HCT116 (cell line): ENCODE results near the gene LRP1B. TPM values are rescaled to one million over a fixed set of nuclear protein-coding genes. Genes with fewer than 3 reads are reported as not detected.

Source experiments
- ATAC-seq: fragments of 200-7000 bp; cut with Tn5 transposase; 2 replicates; pipeline ENCODE4 v1.9.1; 2020; ENCODE audit warnings: mild to moderate bottlenecking, moderate library complexity
- BruUV-seq: library from RNA; stranded (reverse); fragments of 400-500 nt; replicated peaks from 2 replicates; lab custom pipeline; 2021; lab: Mats Ljungman, UMichigan
- CTCF ChIA-PET: fragments of 300-600 bp; sonication (Branson Sonifier 250); formaldehyde crosslinking; loops from one replicate; lab custom pipeline; 2021; ENCODE audit warnings: antibody characterized with exemption; lab: Charles Lee
- POLR2A ChIA-PET: fragments of 300-600, 350-600 bp; sonication (Branson Sonifier 250); formaldehyde crosslinking; loops from one replicate; lab custom pipeline; 2021; ENCODE audit warnings: antibody characterized with exemption; lab: Charles Lee
- RAD21 ChIA-PET, 2 experiments: fragments of 300-600 bp; sonication (Branson Sonifier 250); formaldehyde crosslinking; loops; one replicate each; lab custom pipeline; 2023; ENCODE audit warnings: low total read pairs in 2 of 2; ENCODE audit not compliant: uncharacterized antibody in 2 of 2, unreplicated experiment in 2 of 2, low non-redundant PET in 1 of 2; lab: Charles Lee
- DNase-seq: peaks from one replicate; pipeline ENCODE4 v3.0.0-alpha.2; 2010; ENCODE audit warnings: low read depth, low spot score
- H2AFZ ChIP-seq: fragments of 200-600 bp; shearing (Covaris generic), sonication (generic); 2 replicates; pipeline ENCODE4 v1.6.1; 2017; ENCODE audit warnings: low read depth, mixed run types, mixed read lengths, antibody characterized with exemption, low read length; ENCODE audit not compliant: poor library complexity, severe bottlenecking
- H3K27ac ChIP-seq: 2 replicates; pipeline ENCODE4 v1.5.1; 2012; ENCODE audit warnings: low read depth, low read length
- H3K27me3 ChIP-seq: fragments of 200-600 bp; sonication (generic); 2 replicates; pipeline ENCODE4 v1.6.1; 2016; ENCODE audit warnings: mixed run types, low read length, mixed read lengths; ENCODE audit not compliant: insufficient read depth
- H3K36me3 ChIP-seq, 2 experiments: fragments of 200-500 bp in 1 of 2; fragments of 200-600 bp in 1 of 2; sonication (Bioruptor generic) in 1 of 2; sonication (generic) in 1 of 2; 2 replicates each; pipeline versions ENCODE4 v1.5.1 to v1.6.1; 2014 to 2016; ENCODE audit warnings: low read length in 2 of 2, inconsistent platforms in 1 of 2, mixed read lengths in 1 of 2, mixed run types in 1 of 2; ENCODE audit not compliant: insufficient read depth in 2 of 2, control insufficient read depth in 1 of 2
- H3K4me1 ChIP-seq, 2 experiments: fragments of 200-600 bp in 1 of 2; sonication (generic) in 1 of 2; 2 replicates each; pipeline versions ENCODE4 v1.5.1 to v1.6.1; 2012 to 2017; ENCODE audit warnings: low read length in 2 of 2, inconsistent platforms in 1 of 2, mild to moderate bottlenecking in 1 of 2, mixed read lengths in 1 of 2, mixed run types in 1 of 2, moderate library complexity in 1 of 2; ENCODE audit not compliant: insufficient read depth in 2 of 2, control insufficient read depth in 1 of 2
- H3K4me2 ChIP-seq: fragments of 200-600 bp; sonication (generic); 2 replicates; pipeline ENCODE4 v1.6.1; 2017; ENCODE audit warnings: mixed run types, low read length, mixed read lengths
- H3K4me3 ChIP-seq, 2 experiments: fragments of 200-600 bp in 1 of 2; sonication (generic) in 1 of 2; replicated peaks in 1 of 2; 2 replicates each; pipeline ENCODE4 v1.5.1; 2011 to 2016; ENCODE audit warnings: low read length in 2 of 2, control low read depth in 1 of 2, low read depth in 1 of 2, mild to moderate bottlenecking in 1 of 2, mixed read lengths in 1 of 2, mixed run types in 1 of 2
- H3K79me2 ChIP-seq: fragments of 200-600 bp; sonication (generic); 2 replicates; pipeline ENCODE4 v1.6.1; 2017; ENCODE audit warnings: mild to moderate bottlenecking, mixed run types, low read length, moderate library complexity, mixed read lengths; ENCODE audit not compliant: insufficient read depth
- H3K9ac ChIP-seq: fragments of 200-600 bp; sonication (generic); 2 replicates; pipeline ENCODE4 v1.6.1; 2016; ENCODE audit warnings: low read length, mixed read lengths
- H3K9me2 ChIP-seq: fragments of 200-600 bp; sonication (generic), shearing (Covaris generic); 2 replicates; pipeline ENCODE4 v1.6.1; 2017; ENCODE audit warnings: mixed run types, mild to moderate bottlenecking, moderate library complexity; ENCODE audit not compliant: insufficient read depth
- H3K9me3 ChIP-seq, 2 experiments: fragments of 200-500 bp in 1 of 2; fragments of 200-600 bp in 1 of 2; sonication (Bioruptor generic) in 1 of 2; sonication (generic) in 1 of 2; 2 replicates each; pipeline ENCODE4 v1.6.1; 2014 to 2017; ENCODE audit warnings: low read length in 2 of 2, mixed read lengths in 2 of 2, inconsistent platforms in 1 of 2, low read depth in 1 of 2, mild to moderate bottlenecking in 1 of 2, mixed run types in 1 of 2, moderate library complexity in 1 of 2; ENCODE audit not compliant: control insufficient read depth in 1 of 2, insufficient read depth in 1 of 2
- H4K20me1 ChIP-seq: fragments of 200-600 bp; sonication (generic), shearing (Covaris generic); 2 replicates; pipeline ENCODE4 v1.6.1; 2017; ENCODE audit warnings: mixed run types, mild to moderate bottlenecking, moderate library complexity; ENCODE audit not compliant: insufficient read depth
- CBX3 ChIP-seq: IDR thresholded peaks from 2 replicates; pipeline ENCODE4 v1.6.1; 2012; ENCODE audit warnings: low read depth
- EGR1 ChIP-seq: IDR thresholded peaks from 2 replicates; pipeline ENCODE4 v1.6.1; 2012; ENCODE audit warnings: low read depth
- ELF1 ChIP-seq: IDR thresholded peaks from 2 replicates; pipeline ENCODE4 v1.6.1; 2012; ENCODE audit warnings: low read depth, borderline replicate concordance
- EZH2phosphoT487 ChIP-seq: fragments of 200-600 bp; IDR thresholded peaks from 2 replicates; pipeline ENCODE4 v1.6.1; 2018; ENCODE audit warnings: antibody characterized with exemption, borderline replicate concordance
- JUND ChIP-seq: IDR thresholded peaks from 2 replicates; pipeline ENCODE4 v1.6.1; 2012
- POLR2A ChIP-seq: IDR thresholded peaks from 2 replicates; pipeline ENCODE4 v1.7.0; 2011; ENCODE audit warnings: borderline replicate concordance; ENCODE audit not compliant: insufficient read depth, insufficient read length; ENCODE audit errors: extremely low read depth
- POLR2AphosphoS5 ChIP-seq: IDR thresholded peaks from 2 replicates; pipeline ENCODE4 v1.6.1; 2011; ENCODE audit warnings: mild to moderate bottlenecking, low read depth, low read length, moderate library complexity
- RAD21 ChIP-seq: IDR thresholded peaks from 2 replicates; pipeline ENCODE4 v1.6.1; 2012; ENCODE audit warnings: low read depth, mild to moderate bottlenecking
- SIN3A ChIP-seq: IDR thresholded peaks from 2 replicates; pipeline ENCODE4 v1.6.1; 2012; ENCODE audit warnings: low read depth
- SP1 ChIP-seq: IDR thresholded peaks from 2 replicates; pipeline ENCODE4 v1.6.1; 2012; ENCODE audit warnings: low read depth
- SRF ChIP-seq: IDR thresholded peaks from 2 replicates; pipeline ENCODE4 v1.6.1; 2012; ENCODE audit warnings: low read depth
- TCF7L2 ChIP-seq: IDR thresholded peaks from 2 replicates; pipeline ENCODE4 v1.7.0; 2011; ENCODE audit warnings: borderline replicate concordance, inconsistent platforms; ENCODE audit not compliant: insufficient read depth, insufficient read length; ENCODE audit errors: extremely low read depth
- YY1 ChIP-seq: IDR thresholded peaks from 2 replicates; pipeline ENCODE4 v1.6.1; 2011; ENCODE audit warnings: low read length, low read depth, moderate library complexity, mild to moderate bottlenecking; ENCODE audit not compliant: insufficient replicate concordance; ENCODE audit errors: extremely low read depth
- ZFX ChIP-seq: fragments of 450-650 bp; IDR thresholded peaks from 2 replicates; pipeline ENCODE4 v1.6.1; 2017
- ZNF274 ChIP-seq: fragments of 200-500 bp; sonication (Bioruptor generic); IDR thresholded peaks from 2 replicates; pipeline ENCODE4 v1.6.1; 2014; ENCODE audit warnings: mild to moderate bottlenecking, low read depth, low read length, inconsistent platforms
- intact Hi-C: fragments of 100-400 bp; cut with micrococcal nuclease; formaldehyde crosslinking; loops from 2 replicates; pipeline ENCODE4 v1.10.0; 2022
- total RNA-seq: library from RNA; stranded (reverse); gene quantifications from one replicate; pipeline ENCODE4 v1.2.1, GENCODE V29; 2021; ENCODE audit not compliant: unreplicated experiment
- TF ChIP-seq, protein P1 (sequence below): IDR thresholded peaks from 2 replicates; pipeline ENCODE4 v1.6.1; 2012
- TF ChIP-seq, protein P2 (sequence below): IDR thresholded peaks from 2 replicates; pipeline ENCODE4 v1.6.1; 2011; ENCODE audit warnings: mild to moderate bottlenecking, low read length, moderate library complexity; ENCODE audit not compliant: insufficient replicate concordance; ENCODE audit errors: extremely low read depth

The LRP1B gene
- total RNA-seq, 1 experiment from 2014 or later = 0.34 TPM

DNA sequence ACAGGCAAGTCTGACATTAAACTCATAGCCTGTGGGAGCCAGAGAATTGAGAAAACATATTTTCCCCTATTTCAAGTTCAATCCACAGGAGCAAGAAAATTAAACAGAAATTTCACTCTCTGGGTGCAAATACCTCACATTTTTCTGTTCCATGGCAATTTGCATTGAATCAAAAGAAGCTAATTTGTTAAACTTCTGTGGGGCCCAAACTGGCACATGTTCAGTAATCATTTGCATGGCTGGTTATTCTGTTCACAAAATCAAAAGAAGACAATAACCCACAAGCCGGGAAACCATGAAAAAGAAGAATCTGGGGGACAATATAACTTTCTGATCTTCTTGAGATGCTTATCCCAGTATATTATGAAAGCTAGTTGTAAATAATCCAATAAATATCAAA, 363.1 kb downstream of the LRP1B start:
- RAD21 ChIA-PET = no interaction called here
- Histone ChIP-seq H4K20me1 (no peaks in the 10 kb centered on the region), H3K36me3 (no peaks in the 10 kb centered on the region), H3K27me3 (no peaks in the 10 kb centered on the region), H3K79me2 (no peaks in the 10 kb centered on the region), H3K4me1 (no peaks in the 10 kb centered on the region), H3K4me3 (no peak overlapping the region), H3K27ac (no peak overlapping the region), H3K9me3 (no peaks in the 10 kb centered on the region), H3K9me2 (no peaks in the 10 kb centered on the region), H3K4me2 (no peak overlapping the region), H3K9ac (no peak overlapping the region), H2AFZ (no peak overlapping the region)
- POLR2A ChIA-PET = no interaction called here
- ATAC-seq (no peak), DNase-seq (no peak)
- no peak for TF ChIP-seq RAD21
- no peak for TF ChIP-seq SRF
- TF ChIP-seq, protein P1, sequence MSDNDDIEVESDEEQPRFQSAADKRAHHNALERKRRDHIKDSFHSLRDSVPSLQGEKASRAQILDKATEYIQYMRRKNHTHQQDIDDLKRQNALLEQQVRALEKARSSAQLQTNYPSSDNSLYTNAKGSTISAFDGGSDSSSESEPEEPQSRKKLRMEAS = no peak
- no peak for TF ChIP-seq TCF7L2
- TF ChIP-seq ZNF274 = no peak
- TF ChIP-seq YY1 = no peak
- TF ChIP-seq ZFX = no peak
- no peak for TF ChIP-seq SIN3A
- no peak for TF ChIP-seq ELF1
- no peak for TF ChIP-seq POLR2A
- CTCF ChIA-PET = no interaction called here
- BruUV-seq = no TSS peak
- intact Hi-C loops = no loop called here

DNA sequence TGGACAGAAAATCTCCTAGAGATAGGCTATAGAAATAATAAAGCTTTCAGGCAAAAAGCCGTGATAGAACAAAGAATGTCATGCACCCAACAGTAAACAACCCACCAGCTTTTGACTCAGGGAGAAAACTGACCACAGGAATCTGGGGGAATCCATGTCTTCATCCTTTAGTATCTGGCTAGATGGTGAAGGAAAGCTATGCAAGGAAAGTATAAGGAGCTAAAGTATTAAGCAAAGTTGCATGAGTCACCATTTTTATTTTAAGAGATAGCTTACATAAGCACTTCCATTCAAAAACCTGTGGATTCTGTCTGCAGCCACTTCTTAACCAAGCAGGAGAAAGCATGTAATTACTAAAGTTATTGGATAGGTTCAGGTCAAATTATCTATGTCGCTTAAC, 363.8 kb downstream of the LRP1B start:
- Histone ChIP-seq H3K9me2 (no peaks in the 10 kb centered on the region), H3K36me3 (no peaks in the 10 kb centered on the region), H3K9ac (no peak overlapping the region)
- TF ChIP-seq CBX3 (no peak), EZH2phosphoT487 (no peak), JUND (no peak), TCF7L2 (no peak), POLR2A (no peak), ELF1 (no peak), ZFX (no peak), POLR2AphosphoS5 (no peak), EGR1 (no peak), SP1 (no peak), SRF (no peak)
- TF ChIP-seq, protein P2, sequence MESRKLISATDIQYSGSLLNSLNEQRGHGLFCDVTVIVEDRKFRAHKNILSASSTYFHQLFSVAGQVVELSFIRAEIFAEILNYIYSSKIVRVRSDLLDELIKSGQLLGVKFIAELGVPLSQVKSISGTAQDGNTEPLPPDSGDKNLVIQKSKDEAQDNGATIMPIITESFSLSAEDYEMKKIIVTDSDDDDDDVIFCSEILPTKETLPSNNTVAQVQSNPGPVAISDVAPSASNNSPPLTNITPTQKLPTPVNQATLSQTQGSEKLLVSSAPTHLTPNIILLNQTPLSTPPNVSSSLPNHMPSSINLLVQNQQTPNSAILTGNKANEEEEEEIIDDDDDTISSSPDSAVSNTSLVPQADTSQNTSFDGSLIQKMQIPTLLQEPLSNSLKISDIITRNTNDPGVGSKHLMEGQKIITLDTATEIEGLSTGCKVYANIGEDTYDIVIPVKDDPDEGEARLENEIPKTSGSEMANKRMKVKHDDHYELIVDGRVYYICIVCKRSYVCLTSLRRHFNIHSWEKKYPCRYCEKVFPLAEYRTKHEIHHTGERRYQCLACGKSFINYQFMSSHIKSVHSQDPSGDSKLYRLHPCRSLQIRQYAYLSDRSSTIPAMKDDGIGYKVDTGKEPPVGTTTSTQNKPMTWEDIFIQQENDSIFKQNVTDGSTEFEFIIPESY = no peak
- TF ChIP-seq, all 23 proteins: peak for 0
- ChIA-PET POLR2A (no interaction called here), RAD21 (no interaction called here), CTCF (no interaction called here)
- ATAC-seq (no peak), DNase-seq (no peak)
- intact Hi-C loops = no loop called here
- Histone ChIP-seq H3K27me3 (no peaks in the 10 kb centered on the region), H3K4me2 (no peak overlapping the region), H4K20me1 (no peaks in the 10 kb centered on the region), H2AFZ (no peak overlapping the region), H3K27ac (no peak overlapping the region), H3K4me3 (no peak overlapping the region), H3K9me3 (no peaks in the 10 kb centered on the region), H3K79me2 (no peaks in the 10 kb centered on the region), H3K4me1 (no peaks in the 10 kb centered on the region)
- no TSS peak for BruUV-seq
